ENCODE data around the gene TJP3.

TJP3 gene

GRCh38 chr19:3770136-3770999 lies 62.2 kb downstream of the TJP3 start:
- no peak for DNase-seq

DNA sequence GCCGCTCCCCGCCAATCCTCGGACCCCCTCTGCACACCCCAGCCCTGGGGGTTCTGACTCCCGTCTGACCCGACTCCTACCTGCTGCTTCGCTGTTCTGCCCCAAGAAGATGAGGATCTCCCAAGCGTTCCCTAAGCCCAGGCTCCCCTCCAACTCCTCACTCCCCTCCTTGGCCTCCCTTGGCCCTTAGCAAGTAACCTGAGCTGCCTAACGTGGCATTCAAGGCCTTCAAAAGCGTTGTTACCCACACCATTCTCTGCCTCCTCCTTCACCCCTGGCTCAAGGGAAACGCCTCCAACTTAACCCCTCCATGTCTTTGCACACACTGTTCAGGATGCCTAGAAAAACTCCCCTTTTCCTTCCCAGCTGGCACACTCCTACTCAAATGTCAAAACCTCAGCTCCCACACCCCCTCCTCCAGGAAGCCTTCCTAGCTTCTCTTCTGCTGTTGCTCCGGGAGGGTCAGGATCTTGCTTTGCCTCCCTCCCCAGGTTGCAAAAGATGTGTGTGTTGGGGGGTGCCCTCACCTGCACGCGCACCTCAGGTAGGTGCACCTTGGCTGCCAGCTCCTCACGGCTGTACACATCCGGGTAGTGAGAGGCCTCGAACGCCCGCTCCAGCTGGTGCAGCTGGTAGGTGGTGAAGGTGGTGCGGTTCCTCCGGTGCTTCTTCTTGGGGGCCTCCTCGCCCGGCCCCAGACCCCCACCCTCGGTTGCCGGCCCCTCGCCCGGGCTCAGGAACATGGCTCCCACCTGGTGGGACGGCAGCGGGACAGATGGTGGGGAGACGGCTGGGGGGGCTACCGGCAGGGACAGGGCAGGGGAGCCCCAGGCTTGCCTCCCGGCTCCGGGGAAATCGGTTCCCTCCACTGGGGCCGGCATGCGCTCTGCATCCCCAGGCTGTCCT lies 63.1 kb downstream of the TJP3 start:
- DNase-seq: no peak

GRCh38 chr19:3771906-3772455 lies 63.8 kb downstream of the TJP3 start, which contains the start of gene RAX2:
TSS of gene RAX2 (minus strand) at chr19:3772228. CDS start at chr19:3771742, 486 bp downstream.
- DNase-seq: no peak

GRCh38 chr19:3773814-3774515 lies 65.8 kb downstream of the TJP3 start:
- DNase-seq: no peak

GRCh38 chr19:3774621-3775373 lies 66.6 kb downstream of the TJP3 start:
- no peak for DNase-seq

GRCh38 chr19:3775374-3775711 lies 67.2 kb downstream of the TJP3 start:
- no peak for DNase-seq

- DNase-seq: no peak
Measured at GRCh38 chr19:3775831-3776230, 67.6 kb downstream of the TJP3 start.

DNA sequence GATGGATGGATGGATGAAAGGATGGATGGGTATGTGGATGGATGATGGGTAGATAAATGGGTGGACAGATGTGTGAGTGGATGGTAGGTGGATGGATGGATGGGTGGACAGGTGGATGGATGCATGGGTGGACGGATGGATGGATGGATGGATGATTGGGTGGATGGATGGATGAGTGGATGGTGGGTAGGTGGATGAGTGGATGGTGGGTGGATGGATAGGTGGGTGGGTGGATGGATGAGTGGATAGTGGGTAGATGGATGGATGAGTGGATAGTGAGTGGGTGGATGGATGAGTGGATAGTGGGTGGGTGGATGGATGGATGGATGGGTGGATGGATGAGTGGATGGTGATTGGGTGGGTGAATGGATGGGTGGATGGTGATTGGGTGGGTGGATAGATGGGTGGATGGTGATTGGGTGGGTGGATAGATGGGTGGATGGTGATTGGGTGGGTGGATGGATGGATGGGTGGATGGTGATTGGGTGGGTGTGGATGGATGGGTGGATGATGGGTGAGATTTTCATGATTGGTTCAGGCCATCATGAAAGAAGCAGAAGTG lies 68.4 kb downstream of the TJP3 start:
- no peak for DNase-seq

DNA sequence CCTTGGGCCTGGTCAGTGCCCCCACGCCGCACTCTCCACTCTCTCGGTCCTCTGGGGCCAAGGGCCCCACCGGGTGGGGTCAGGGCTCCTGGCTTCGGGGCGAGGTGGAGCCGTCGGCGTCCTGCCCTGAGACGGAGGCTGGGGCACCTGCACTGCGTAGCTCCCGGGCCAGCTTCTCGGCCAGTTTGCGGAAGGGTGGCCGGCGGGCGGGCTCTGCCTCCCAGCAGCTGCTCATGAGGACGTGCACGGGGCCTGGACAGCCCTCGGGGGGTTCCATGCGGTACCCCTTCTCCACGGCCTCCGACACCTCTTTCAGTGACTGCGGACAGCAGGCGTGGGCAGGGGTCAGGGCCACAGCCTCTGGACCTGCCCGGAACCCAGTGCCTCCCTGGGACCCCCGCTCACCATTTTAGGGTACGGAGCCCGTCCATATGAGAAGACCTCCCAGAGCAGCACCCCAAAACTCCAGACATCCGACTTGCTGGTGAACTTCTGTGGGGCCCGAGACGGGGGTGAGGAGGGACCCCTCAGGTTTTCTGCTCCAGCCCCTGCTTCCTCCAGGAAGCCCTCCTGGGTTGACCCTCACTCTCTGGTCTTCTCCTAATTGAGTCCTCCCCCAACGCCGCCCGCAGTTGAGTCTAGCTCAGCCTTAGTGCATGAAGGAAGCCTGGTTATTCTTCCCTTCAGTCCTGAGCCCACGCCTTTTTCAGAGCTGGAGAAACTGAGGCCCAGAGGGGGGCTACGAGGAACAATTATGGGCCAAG lies 70.1 kb downstream of the TJP3 start:
- no peak for DNase-seq

- DNase-seq: no peak
Measured at GRCh38 chr19:3778899-3779723, 70.9 kb downstream of the TJP3 start.

DNA sequence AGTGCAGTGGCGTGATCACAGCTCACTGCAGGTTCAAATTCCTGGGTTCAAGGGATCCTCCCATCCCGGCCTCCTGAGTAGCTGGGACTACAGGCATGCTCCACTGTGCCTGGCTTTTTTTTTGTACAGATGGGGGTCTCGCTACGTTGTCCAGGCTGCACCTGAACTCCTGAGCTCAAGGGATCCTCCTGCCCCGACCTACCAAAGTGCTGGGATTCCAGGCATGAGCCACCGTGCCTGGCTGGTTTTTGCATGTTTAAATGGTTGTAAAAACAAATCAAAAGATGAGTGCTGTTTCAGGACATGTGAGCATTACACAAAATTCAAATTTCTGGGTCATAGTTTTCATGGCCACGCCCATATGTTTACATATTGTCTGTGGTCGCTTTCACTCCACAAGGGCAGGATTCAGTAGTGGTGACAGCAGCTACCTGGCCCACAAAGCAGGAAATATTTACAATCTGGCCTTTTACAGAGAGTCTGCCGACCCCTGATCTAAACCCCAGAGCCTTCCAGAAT lies 72.7 kb downstream of the TJP3 start:
- no peak for DNase-seq

DNA sequence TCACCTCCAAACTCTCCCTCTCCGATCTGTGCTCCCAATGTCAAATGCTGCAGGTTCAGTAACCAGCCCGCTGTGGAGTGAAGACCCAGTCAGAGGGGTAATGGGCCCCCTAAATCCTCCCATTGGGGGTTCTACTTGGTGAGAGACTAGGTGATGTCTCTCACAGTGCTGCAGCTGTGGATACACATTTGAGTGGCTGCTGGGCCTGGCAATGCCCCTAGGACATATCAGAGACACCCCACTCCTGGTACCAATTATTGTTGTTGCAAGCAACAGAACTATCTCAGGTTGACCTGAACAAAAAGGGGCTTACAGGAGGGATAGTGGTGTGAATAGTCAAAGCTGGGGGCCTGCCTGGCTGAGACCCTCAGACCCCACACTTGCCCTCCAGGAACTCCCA lies 73.4 kb downstream of the TJP3 start:
- no peak for DNase-seq

DNA sequence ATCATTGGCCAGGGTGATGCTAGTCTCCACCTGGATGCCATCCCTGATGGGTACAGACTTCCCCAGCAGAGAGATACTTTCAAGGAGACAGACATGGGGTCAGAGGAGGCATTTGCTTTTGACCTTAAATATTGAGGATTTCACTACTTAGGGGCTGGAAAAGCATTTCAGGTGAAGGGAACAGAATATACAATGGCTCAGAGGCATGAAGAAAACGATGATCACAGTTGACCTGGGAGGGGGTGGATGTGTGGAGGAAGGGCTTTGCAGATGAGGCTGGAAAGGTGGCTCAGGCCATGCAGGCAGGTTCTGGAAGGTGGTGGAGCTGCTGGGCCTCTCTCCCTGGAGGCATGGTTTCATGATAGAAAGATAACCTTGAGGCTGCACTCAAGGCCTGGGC lies 74.1 kb downstream of the TJP3 start:
- no peak for DNase-seq

GRCh38 chr19:3782903-3783302 lies 74.7 kb downstream of the TJP3 start:
- DNase-seq: no peak

- DNase-seq: no peak
Measured at GRCh38 chr19:3783660-3784584, 75.7 kb downstream of the TJP3 start.

- DNase-seq: no peak
Measured at GRCh38 chr19:3784607-3785450, 76.6 kb downstream of the TJP3 start.

DNA sequence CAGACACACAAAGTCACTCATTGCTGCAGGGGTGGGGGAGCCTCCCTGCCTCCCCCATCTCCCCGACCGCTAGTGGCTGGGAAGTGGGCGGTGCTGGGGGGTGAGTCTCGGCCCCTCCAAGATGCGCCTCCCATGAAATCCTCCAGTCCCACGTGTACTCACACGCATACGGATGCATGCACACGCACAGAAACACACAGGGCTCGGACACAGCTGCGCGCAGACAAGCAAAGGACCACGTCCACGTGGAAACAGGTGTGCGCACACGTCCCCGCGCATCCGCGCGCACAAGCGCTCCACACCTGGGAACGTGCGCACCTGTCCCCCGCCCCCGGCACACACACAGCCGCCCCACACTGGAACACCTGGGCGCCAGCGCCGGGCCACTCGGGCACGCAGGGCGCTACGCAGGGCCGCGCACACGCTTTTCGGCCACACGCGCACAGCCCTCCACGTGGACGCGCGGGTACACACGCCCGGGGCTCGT lies 77.3 kb downstream of the TJP3 start:
- no peak for DNase-seq
